Panc1 (cell line): ENCODE results near the gene ASAH2.

Experiments
- POLR2AphosphoS5 ChIP-seq: IDR thresholded peaks from 2 replicates; pipeline ENCODE4 v1.6.1; 2012; ENCODE audit warnings: mild to moderate bottlenecking, low read depth, low read length, moderate library complexity
- TF ChIP-seq, protein P1 (sequence below): fragments of 450-650 bp; IDR thresholded peaks from 2 replicates; pipeline ENCODE4 v1.5.1; 2017; ENCODE audit warnings: mild to moderate bottlenecking

DNA sequence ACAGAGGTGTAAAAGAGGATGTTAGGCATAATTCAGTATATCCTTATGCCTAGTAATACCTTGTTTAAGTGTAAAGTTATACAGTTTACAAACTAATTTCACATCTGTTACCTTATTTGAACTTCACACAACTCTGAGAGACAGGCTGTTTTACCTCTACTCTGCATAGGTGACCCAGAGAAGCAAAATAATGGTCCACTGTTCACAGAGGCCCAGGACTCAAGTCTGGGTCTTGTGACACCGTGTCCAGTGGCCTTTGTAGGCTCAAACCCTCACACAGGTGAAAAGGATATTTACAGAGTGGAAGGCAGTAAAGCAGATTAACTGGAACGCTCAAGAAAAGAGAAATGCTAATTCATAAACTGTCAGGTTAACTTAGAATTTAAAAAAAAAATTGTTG lies 32.1 kb downstream of the ASAH2 start:
- TF ChIP-seq, protein P1, sequence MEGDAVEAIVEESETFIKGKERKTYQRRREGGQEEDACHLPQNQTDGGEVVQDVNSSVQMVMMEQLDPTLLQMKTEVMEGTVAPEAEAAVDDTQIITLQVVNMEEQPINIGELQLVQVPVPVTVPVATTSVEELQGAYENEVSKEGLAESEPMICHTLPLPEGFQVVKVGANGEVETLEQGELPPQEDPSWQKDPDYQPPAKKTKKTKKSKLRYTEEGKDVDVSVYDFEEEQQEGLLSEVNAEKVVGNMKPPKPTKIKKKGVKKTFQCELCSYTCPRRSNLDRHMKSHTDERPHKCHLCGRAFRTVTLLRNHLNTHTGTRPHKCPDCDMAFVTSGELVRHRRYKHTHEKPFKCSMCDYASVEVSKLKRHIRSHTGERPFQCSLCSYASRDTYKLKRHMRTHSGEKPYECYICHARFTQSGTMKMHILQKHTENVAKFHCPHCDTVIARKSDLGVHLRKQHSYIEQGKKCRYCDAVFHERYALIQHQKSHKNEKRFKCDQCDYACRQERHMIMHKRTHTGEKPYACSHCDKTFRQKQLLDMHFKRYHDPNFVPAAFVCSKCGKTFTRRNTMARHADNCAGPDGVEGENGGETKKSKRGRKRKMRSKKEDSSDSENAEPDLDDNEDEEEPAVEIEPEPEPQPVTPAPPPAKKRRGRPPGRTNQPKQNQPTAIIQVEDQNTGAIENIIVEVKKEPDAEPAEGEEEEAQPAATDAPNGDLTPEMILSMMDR, result no peak
- TF ChIP-seq POLR2AphosphoS5, result no peak
